Measurements from ENCODE around the gene PKN1. TPM values are rescaled to one million over a fixed set of nuclear protein-coding genes. Genes with fewer than 3 reads are reported as not detected.

The PKN1 gene
- total and polyA plus RNA-seq, 9 of the 15 experiments (the other 6 are each of a cell fraction or from before 2014, with no cell fraction given): 0.30 to 228 (median 77.5) TPM

- TF ChIP-seq ETV6 (IDR thresholded peaks at IDR 0.05; ENCODE audit: borderline replicate concordance in 1 of 2, low read depth in 2 of 2, low read length in 1 of 2) (no peak), ETV6 (CRISPR knock-in tag; IDR thresholded peaks at IDR 0.05; ENCODE audit: borderline replicate concordance) (no peak), POLR2G (IDR thresholded peaks at IDR 0.05; ENCODE audit: low read depth, low read length) (peak; percentile 50), MAX (CRISPR knock-in tag; IDR thresholded peaks at IDR 0.05) (0 out of 2 replicates have a peak, but pooled peaks have one; percentile 28), ZEB2 (IDR thresholded peaks at IDR 0.05) (0 out of 2 replicates have a peak, but pooled peaks have one; percentile 51), SMARCA4 (IDR thresholded peaks at IDR 0.05) (0 out of 2 replicates have a peak, but pooled peaks have one; percentile 20), CXXC5 (CRISPR knock-in tag; IDR thresholded peaks at IDR 0.05) (peak; percentile 36; the same call in 1 of the 2 replicates), RCOR1 (IDR thresholded peaks at IDR 0.05; ENCODE audit: borderline replicate concordance in 1 of 2, low read depth in 2 of 2, low read length in 2 of 2) (no peak; a peak in 1 of 4 replicates), CTBP1 (IDR thresholded peaks at IDR 0.05; ENCODE audit: borderline replicate concordance) (peak; percentile 52; the same call in 1 of the 2 replicates), NCOA1 (IDR thresholded peaks at IDR 0.05; ENCODE audit: low read depth) (0 out of 2 replicates have a peak, but pooled peaks have one; percentile 29), CGGBP1 (CRISPR knock-in tag; IDR thresholded peaks at IDR 0.05) (no peak), LCOR (CRISPR knock-in tag; IDR thresholded peaks at IDR 0.05) (no peak), ZNF143 (CRISPR knock-in tag; IDR thresholded peaks at IDR 0.05) (no peak), USF2 (CRISPR knock-in tag; IDR thresholded peaks at IDR 0.05) (no peak), HMGN3 (IDR thresholded peaks at IDR 0.05; ENCODE audit: borderline replicate concordance, extremely low read depth, insufficient read length, low read depth, low read length) (peak; percentile 45), ZNF655 (CRISPR knock-in tag; IDR thresholded peaks at IDR 0.05) (no peak), ATF1 (CRISPR knock-in tag; IDR thresholded peaks at IDR 0.05) (no peak), ATF1 (tag; IDR thresholded peaks at IDR 0.05) (peak; percentile 67), ZNF146 (CRISPR knock-in tag; IDR thresholded peaks at IDR 0.05; ENCODE audit: unreplicated experiment) (no peak), HDAC2 (IDR thresholded peaks at IDR 0.05) (0 out of 2 replicates have a peak, but pooled peaks have one; percentile 13), ATF3 (IDR thresholded peaks at IDR 0.05) (peak; percentile 80), ATF3 (CRISPR knock-in tag; conservative IDR thresholded peaks at IDR 0.05) (no peak)
- TF ChIP-seq, protein P1, sequence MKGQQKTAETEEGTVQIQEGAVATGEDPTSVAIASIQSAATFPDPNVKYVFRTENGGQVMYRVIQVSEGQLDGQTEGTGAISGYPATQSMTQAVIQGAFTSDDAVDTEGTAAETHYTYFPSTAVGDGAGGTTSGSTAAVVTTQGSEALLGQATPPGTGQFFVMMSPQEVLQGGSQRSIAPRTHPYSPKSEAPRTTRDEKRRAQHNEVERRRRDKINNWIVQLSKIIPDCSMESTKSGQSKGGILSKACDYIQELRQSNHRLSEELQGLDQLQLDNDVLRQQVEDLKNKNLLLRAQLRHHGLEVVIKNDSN (CRISPR knock-in tag; IDR thresholded peaks at IDR 0.05): 0 out of 2 replicates have a peak, but pooled peaks have one; percentile 9
- TF ChIP-seq, protein P2, sequence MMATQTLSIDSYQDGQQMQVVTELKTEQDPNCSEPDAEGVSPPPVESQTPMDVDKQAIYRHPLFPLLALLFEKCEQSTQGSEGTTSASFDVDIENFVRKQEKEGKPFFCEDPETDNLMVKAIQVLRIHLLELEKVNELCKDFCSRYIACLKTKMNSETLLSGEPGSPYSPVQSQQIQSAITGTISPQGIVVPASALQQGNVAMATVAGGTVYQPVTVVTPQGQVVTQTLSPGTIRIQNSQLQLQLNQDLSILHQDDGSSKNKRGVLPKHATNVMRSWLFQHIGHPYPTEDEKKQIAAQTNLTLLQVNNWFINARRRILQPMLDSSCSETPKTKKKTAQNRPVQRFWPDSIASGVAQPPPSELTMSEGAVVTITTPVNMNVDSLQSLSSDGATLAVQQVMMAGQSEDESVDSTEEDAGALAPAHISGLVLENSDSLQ (IDR thresholded peaks at IDR 0.05): peak; percentile 65
These were observed 43.7 kb downstream of the PKN1 start (continued) for GRCh38 chr19:14476673-14477401.
